HFF-Myc (cell line): ENCODE results near the gene FAM53B.

Experiments used
- DNase-seq: peaks from one replicate; pipeline ENCODE4 v3.0.0-alpha.2; 2011; ENCODE audit warnings: low read depth; ENCODE audit errors: extremely low read depth
- H3K4me3 ChIP-seq: replicated peaks from 2 replicates; pipeline ENCODE4 v1.5.1; 2011; ENCODE audit warnings: low read depth, mild to moderate bottlenecking, control low read depth, low read length
- CTCF ChIP-seq: IDR thresholded peaks from 2 replicates; pipeline ENCODE4 v1.5.1; 2012; ENCODE audit warnings: mild to moderate bottlenecking, low read depth, low read length, control low read depth; ENCODE audit errors: missing control alignments

FAM53B gene

GRCh38 chr10:124663766-124664360, 80.3 kb downstream of the FAM53B start:
- no peak for TF ChIP-seq CTCF
- no peak for DNase-seq
- H3K4me3 ChIP-seq, result no peak overlapping the region

- H3K4me3 ChIP-seq, result no peak overlapping the region
- DNase-seq, result no peak
- no peak for TF ChIP-seq CTCF
Measured at GRCh38 chr10:124663228-124663627, 81.0 kb downstream of the FAM53B start.

- no peak for DNase-seq
- TF ChIP-seq CTCF, result no peak
- no peak overlapping the region for H3K4me3 ChIP-seq
Measured at GRCh38 chr10:124661660-124662180, 82.5 kb downstream of the FAM53B start.

GRCh38 chr10:124660404-124661125, 83.6 kb downstream of the FAM53B start:
- TF ChIP-seq CTCF, result no peak
- no peak for DNase-seq

GRCh38 chr10:124659380-124659779, 84.8 kb downstream of the FAM53B start:
- no peak for DNase-seq
- no peak for TF ChIP-seq CTCF
- no peak overlapping the region for H3K4me3 ChIP-seq

More at GRCh38 chr10:124660404-124661125, 83.6 kb downstream of the FAM53B start:
- no peak overlapping the region for H3K4me3 ChIP-seq

- TF ChIP-seq CTCF, result no peak
- H3K4me3 ChIP-seq, result no peak overlapping the region
- DNase-seq, result no peak
Measured at GRCh38 chr10:124658591-124659242, 85.5 kb downstream of the FAM53B start.
